GM18508 (cell line): ENCODE measurements around the gene TNFAIP8L3.
"Not testable (repeated sequence)": the region's sequence is repeated elsewhere in the genome, so short reads cannot be mapped to it uniquely, and the experiment has no call there.

ENCODE experiments used
- ATAC-seq: cut with Tn5 transposase; IDR thresholded peaks from one replicate; pipeline ENCODE4 v1.9.1; 2021; ENCODE audit warnings: moderate number of reproducible peaks; ENCODE audit not compliant: insufficient read depth, unreplicated experiment

Gene TNFAIP8L3

DNA sequence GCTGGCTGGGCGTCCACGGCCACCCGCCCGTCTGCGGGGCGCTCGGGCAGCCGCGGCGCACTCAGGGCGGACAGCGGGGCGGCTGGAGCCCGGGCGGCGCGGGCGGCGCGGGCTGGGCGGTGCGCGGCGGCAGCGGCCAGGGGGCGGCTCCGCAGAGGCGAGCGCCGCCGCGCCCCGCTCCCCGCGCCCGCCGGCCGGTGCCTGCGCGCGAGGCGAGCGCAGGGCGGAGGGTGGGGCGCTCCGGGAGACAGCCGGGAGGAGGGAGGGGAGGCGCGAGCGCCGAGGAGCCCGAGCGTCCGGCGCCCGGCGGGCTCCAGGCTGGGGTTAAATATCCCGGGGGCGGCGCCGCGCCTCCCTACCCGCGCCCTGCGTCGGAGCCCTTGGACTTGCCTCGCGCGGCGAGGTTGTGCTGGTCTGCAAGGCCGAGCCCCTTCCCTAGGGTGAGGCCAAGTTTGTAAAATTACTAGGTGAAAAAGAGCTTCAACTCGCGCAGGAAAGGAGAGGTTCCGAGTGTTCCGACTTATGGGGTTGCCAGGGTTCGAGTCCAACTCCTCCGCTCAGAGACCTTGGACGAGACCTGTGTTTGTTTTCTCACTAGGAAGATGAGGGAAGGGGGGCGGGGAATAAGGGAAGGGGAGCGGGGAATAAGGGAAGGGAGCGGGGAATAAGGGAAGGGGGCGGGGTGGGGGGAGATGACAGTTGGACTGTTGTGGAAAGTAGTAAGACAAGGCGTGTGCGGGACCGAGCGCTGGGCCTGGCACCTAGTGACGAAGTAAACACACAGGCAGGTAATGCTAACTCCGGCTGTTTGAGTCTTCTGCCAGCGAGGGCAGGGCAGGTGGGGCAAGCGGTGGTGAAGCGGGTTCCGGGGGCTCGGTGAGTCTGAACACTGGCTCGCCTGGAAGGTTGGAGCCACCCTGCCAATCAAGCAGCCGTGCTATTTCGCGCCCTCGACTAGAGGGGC is at the start of gene TNFAIP8L3:
Gene TNFAIP8L3, minus strand, starts transcription at position 301 of the 964 bp plus-strand sequence. CDS start 311 bp downstream, outside the sequence.
- ATAC-seq, result no peak

DNA sequence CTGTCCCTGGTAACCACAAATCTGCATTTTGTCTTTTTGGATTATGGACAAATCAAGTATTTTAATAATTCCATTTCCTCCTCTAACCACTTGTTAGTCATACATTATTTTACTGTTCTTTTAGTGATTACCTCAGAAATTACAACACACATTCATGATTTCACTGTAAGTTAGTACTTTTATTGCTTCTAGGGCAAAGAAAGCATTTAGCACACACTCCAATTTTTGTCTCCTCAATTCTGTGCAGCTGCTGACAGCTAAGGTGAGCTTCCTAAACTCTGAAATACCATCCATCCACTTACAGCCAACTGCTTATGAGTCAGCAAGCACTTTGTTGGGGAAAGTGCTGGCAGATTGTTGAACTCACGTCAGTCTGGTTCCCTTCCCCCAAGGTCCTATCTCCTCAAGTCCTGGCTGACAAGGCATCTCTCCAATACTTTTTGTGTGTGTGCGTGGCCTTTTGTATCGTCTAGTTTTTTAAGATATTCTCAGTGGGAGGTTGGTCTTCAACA is 49.4 kb upstream of the TNFAIP8L3 start:
- no peak for ATAC-seq

DNA sequence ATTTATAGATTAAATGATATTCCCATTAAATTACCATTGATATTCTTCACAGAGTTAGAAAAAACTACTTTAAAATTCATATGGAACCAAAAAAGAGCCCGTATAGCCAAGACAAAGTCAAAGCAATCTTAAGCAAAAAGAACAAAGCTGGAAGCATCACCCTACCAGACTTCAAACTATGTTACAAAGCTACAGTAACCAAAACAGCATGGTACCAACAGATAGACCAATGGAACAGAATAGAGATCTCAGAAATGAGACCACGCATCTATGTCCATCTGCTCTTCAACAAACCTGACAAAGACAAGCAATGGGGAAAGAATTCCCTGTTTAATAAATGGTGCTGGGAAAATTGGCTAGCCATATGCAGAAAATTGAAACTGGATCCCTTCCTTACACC is 45.6 kb upstream of the TNFAIP8L3 start:
- not testable (repeated sequence) for ATAC-seq

DNA sequence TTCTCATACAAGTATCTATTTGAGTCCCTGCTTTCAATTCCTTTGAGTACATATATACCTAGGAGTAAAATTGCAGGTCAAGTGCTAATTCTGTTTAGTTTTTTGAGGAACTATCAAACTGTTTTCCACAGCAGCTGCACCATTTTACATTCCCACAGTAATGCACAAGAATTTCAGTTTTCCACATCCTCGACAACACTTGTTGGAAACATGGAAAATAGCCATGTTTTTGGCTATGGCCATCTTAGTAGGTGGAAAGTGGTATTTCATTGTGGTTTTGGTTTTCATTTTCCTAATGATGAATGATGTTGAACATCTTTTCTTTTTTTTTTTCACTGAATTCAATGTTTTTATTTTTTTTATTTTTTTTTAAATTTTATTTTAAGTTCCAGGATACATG is 44.4 kb upstream of the TNFAIP8L3 start:
- no peak for ATAC-seq

DNA sequence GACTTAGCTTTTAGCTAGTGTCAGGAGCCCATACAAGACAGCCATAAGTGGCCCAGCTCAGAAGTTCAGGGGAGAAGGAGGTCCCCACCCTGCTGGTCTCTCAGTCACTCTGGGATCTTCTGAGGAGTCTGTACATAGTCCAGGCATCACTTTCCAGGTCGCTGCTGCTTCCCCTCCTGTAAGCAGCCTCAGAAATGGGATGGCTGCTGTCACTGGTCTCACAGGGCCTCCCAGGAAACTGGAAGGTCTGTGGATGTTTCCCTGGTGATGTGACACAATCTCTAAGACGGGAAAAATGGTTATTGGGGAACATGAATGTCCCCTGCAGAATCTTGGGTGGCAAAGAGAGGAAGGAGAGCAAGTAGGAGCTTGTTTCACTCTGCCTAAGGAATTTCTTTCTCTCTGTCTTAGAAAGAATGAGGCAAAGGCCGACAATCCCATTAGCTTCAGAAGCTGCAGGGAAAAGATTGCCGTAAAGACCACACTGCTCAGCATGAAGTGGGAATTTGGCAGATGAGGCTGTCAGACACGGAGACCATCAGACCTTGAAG is 43.2 kb upstream of the TNFAIP8L3 start:
- no peak for ATAC-seq

DNA sequence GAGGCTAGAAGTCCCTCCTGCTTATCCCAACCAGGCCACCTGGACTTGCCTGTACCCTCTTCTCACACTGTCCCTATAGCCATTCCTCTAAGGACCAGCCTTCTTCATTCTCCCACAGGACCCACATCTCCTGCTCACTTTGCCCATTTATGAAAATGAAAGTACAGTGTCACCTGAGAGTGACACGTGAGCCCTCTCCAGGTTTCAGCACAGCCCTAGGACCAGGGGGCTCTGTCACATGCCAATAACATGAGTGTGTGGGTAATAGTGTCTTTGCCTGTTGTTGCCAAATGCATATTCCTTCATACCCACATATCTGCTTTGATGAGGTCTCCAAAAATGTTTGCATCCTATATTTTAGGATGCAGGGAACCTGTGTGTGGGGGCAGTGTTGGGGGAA is 42.3 kb upstream of the TNFAIP8L3 start:
- ATAC-seq, result no peak

DNA sequence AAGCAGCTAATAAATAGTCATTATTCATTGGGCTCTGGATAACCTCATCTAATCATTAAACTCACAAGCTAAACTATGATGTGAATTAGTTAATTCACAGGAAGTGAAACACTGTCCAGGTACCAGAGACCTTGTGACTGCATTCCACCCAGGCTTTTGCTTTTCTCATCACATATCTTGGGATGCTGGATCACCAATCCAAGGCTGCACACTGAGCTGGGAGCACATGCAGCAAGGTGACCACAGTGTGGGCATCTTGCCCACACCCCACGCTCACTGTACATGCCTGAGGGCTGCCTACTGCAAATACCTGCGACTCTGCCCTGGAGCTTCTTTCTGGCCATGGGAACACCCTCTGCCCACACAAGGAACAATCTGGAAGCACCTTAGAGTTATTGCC is 40.6 kb upstream of the TNFAIP8L3 start:
- ATAC-seq, result no peak

DNA sequence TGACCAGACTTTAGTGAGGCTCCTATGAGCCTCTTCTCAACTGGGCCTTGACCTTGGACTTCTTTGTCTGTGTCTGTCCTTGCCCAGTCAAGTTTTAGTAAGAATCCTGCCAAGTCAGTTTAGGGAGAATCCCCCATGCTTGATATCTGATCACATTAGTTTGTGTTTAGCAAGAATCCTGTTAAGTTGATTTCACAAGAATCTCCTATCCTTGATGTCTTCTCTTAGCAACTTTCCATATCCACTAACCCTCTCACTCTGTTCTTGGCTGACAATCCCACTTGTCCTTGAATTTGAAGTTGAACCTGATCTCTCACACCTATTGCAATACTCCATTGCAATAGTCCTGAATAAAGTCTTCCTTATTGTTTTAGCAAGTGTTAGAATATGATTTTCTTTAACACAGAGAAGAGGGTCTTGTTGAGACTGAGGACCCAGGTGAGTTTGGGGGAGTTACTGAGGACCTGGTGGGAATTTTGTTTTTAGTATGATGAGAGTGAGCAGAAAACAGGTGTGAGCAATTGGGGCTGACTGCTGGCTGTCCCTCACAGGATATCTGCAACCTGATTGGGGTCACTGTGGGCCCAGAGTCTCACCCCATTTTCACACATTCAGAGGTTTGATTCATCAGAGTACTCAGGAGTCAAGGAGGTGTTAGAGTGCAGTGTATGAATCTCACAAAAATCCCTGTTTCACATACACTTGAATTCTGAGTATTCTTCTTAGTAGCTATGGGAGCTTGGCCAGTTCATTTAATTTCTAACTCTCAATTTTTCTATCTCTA is 39.9 kb upstream of the TNFAIP8L3 start:
- ATAC-seq, result no peak

DNA sequence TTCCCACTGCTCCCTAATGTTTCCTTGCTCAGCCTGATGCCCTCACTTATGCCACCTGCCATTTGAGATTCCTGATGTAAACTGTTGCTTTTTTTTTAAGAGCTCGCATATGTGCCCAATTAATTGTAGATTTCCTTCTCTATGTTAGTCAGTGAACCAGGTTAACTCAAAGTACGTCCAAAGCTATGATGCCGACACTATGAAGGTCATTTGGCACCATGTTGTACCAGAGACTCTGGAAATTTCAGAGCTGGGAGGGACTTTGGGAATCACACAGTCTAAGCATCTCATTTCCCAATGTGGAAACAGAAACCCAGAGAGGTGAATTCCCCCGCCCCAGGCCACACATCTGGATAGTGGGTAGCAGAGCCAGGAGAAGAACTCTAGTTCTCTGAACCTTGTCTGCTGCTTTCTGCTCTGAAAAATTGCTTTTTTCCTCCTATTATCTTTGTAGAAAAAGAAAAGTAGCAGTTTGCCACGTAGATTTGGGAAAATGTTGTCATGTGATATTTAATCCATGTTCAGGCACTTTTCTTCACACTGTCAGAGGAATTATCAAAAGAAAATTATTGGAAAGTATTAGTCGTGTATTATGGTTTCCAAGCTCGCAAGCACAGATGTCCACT is 38.5 kb upstream of the TNFAIP8L3 start:
- no peak for ATAC-seq

DNA sequence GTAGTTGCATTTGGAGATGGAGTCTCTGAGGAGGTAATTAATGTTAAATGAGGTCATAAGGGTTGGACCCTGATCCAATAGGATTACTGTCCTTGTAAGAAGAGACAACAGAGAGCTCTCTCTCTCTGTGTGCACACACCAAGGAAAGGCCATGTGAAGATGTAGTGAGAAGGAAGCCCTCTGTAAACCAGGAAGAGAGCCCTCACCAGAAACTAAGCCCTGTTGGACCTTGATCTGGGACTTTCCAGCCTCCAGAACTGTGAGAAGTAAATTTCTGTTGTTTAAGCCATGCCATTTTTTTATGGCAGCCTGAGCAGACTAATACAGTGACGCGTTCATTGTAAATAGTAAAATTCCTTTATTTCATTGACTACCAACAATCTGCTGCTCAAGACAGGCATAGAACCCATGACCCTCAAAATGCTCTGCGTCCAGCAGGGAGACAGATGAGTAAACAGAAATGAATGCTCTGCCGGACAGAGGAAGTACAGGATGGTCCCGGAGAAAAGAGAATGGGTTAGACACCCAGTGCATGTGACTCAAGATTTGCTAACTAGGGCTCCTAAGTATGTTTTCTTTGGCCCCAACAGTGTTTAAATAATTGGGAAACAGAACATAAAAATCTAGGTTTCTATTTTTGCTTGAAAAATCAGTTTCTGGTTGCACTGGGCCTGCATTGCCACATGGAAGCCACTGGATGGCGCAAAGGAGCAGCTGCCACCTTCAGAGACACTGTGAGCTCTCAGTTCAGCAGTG is 37.9 kb upstream of the TNFAIP8L3 start:
- ATAC-seq, result no peak

DNA sequence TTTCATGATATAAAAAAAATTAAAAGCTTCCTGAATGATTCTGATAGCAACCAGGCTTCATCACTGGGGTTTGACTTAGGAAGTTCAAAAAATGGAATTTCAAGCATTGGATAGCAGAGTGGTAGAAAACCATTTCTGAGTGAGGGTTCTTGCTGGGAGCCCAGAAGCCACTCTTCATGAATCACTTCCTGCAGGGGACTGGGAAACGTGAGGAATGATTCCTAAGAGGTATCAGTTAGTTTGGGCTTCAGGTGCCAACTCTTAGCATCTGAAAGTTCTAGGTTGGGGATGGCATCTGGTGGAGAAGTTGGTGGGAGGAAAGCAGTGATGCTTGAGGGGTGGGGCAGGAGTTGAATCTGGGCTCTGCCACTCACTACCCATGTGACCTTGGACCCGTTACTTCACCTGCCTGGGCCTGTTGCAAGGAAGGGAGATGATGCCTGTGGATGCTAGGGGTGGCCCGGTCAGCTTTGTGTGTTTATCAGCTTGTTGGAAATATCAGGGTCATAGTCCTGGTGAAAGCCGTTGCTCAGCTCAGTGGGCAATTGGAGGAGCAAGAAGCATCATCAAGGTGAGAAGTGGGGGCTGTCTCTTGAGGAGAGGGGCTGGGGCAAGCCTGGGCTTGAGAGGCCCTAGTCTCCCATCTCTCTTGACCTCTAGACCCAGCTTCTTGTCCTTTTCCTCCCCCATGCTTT is 37.0 kb upstream of the TNFAIP8L3 start:
- ATAC-seq, result no peak

DNA sequence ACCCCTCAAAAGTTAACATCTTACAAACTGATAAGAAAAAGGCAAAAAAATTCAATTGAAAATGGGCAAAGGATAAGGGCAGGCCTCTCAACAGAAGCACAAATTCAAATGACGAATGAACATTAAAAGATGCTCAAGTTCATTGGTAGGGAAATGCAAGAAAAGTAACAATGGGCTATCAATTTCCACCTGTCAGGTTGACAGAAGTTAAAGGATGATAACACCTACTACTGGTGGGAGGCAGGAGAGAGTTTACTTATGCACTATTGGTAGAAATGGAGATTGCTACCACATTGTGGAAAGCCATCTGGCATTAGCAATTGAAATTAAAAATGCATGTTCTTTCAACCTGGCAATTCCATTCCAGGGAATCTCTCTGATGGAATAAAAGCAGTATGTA is 35.6 kb upstream of the TNFAIP8L3 start:
- no peak for ATAC-seq

DNA sequence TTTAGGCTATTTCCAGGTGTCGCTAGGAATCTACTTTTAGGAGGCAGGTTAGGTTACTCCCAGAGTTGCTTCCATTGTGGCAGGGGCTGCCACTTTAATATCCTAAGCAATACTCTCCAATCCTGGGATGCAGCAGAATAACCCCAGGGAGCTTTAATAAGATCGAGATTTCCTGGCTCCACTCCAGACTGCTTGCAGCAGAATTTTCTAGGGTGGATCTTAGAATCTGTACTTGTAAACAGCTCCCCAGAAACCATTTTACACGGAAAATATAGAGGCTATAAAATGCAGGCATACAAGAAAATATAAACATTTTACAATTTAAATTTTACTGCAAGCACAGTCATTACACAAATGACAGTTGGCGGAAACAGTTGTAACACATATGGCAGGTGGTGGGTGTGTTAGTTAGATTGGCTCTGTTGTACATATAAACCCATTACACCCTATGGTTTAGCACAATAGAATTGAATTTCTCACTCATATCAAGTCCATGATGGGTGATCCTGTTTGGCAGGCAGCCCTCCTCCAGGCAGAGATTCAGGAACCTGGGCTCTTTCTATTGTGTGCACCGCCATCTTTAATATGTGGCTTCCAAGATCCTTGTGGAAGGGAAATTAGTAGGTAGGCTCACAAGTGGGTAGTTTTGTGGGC is 35.0 kb upstream of the TNFAIP8L3 start:
- ATAC-seq, result no peak

DNA sequence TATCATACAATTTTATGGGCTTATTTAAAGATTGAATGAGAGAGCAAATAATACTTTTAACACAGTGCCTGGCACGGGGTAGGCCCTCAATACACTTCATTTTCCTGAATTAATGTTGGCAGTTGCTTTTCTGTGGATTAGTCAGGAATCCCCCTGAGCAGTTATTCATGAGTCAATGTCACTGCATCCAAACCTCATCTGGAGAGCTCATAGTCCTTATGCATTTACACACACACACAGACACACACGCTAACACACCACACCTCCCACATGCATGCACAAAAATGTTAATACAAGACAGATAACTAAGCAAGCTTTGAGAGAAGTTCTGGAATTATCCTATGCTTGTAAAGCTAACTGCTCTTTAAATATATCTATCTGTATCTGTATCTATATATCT is 34.0 kb upstream of the TNFAIP8L3 start:
- ATAC-seq, result no peak

DNA sequence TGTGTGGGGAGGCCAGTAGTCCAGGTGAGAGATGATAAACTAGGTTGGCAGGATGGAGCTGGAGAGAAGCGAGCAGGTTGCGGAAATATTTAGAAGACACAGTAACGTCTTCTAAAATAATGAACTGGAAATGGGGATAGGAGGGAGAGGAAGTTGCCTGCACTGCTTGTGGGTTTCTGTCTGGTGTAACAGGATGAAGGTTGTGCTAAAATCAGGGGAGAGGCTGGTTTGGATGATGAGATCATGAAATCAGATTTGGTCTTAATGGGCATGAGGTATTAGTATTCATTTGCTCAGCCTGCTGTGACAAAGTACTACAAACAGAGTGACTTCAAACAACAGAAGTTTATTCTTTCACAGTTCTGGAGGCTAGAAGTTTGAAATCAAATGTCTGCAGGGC is 32.1 kb upstream of the TNFAIP8L3 start:
- no peak for ATAC-seq

DNA sequence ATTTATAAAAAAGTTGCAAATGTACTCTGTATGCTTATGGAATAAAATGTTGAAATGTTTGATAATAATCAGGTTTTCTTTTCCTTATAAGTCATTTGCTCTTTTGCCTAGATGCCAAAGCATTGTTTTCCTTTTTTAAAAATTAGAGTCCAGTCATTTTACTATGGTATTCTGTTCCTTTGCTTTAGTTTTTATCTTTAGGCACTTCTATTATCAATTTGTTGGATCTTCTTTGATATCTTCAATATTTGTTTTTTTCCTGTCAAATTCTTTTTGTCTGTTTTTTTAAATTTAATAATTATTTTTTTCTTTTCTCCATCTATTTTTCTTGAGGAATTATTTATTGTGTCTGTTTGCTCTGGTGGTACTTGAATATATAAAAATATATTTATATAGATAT is 28.3 kb upstream of the TNFAIP8L3 start:
- not testable (repeated sequence) for ATAC-seq

DNA sequence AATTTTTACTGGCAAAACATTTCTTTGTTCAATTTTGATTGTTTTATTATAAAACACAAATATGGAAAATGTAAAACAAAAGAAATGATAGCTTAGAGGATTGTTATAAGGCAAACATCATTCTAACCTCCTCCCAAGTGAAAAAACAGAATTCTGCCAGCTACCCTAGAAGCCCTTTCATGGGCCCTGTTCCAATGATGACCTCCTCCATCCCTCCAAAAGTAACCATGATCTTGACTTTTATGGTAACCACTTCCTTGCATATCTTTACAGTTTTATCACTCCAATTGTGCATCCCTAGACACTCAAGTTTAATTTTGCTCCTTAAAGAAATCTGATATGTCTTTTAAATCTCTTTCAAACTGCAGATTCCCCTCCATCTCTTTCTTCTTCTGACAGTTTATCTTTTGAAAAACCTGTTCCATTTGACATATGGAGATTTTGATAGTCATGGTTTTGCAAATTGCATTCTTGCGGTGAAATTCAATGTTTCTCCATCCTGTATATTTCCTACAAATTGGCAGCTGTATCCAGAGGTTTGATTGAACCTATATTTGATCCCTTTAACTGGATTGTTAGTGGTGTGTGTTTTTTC is 27.0 kb upstream of the TNFAIP8L3 start:
- no peak for ATAC-seq

DNA sequence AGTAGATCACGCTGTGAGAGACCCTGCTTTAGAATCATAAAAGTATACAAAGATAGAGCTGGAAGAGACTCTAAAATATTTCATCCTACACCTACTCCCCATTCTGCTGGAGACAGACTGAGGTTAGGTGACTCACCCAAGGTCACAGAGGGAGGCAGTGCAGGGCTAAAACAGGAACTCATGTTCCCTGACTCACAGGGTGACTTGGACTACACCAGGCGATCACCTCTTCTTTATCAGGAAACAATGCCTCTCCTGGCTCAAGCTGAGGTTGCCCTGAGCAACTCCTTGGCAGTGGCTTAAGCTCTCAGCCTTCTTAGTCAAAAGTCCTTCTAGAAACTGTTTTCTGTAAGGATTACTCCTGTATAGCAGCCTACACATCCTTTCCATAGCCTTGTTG is 26.4 kb upstream of the TNFAIP8L3 start:
- no peak for ATAC-seq
